Lower lobe of right lung (tissue), 2 donors: ENCODE results near the gene AGAP2. TPM values are rescaled to one million over a fixed set of nuclear protein-coding genes. Genes with fewer than 3 reads are reported as not detected.
"Not testable (repeated sequence)": the region's sequence is repeated elsewhere in the genome, so short reads cannot be mapped to it uniquely, and the experiment has no call there.

Experiments used
- ATAC-seq, 2 donors: fragments of 200-7000 bp; cut with Tn5 transposase; one replicate each; pipeline ENCODE4 v1.9.1; 2020 to 2022; ENCODE audit warnings: mild to moderate bottlenecking in 2 of 2, moderate library complexity in 2 of 2
- DNase-seq: peaks from one replicate; pipeline ENCODE4 v3.0.0-alpha.2; 2020
- H3K27ac ChIP-seq: fragments of 200-600 bp; one replicate; pipeline ENCODE4 v1.8.0; 2022
- H3K27me3 ChIP-seq: fragments of 200-600 bp; one replicate; pipeline ENCODE4 v1.8.0; 2022; ENCODE audit warnings: low read depth
- H3K36me3 ChIP-seq: fragments of 200-600 bp; one replicate; pipeline ENCODE4 v1.8.0; 2022; ENCODE audit warnings: mild to moderate bottlenecking
- H3K4me1 ChIP-seq: fragments of 200-600 bp; one replicate; pipeline ENCODE4 v1.8.0; 2022
- H3K4me3 ChIP-seq: fragments of 200-600 bp; one replicate; pipeline ENCODE4 v1.8.0; 2022; ENCODE audit warnings: mild to moderate bottlenecking
- H3K9me3 ChIP-seq: fragments of 200-600 bp; one replicate; pipeline ENCODE4 v1.8.0; 2022
- CTCF ChIP-seq: fragments of 200-600 bp; IDR thresholded peaks from one replicate; pipeline ENCODE4 v1.8.0; 2022; ENCODE audit warnings: antibody characterized with exemption, mild to moderate bottlenecking
- intact Hi-C: fragments of 100-400 bp; cut with DNase I; formaldehyde crosslinking; loops from one replicate; pipeline ENCODE4 v1.11.0; 2022
- total RNA-seq: library from RNA; stranded (reverse); fragmentation: NEBNext Ultra II Directional; extraction: Animal tissue kit (Norgen Biotek cat#: 25700); gene quantifications from one replicate; pipeline ENCODE4 v1.2.1, GENCODE V29; 2021
- donor health status: DM: no; HTN: yes; CAD: no; lungs with severe emphysema.

The AGAP2 gene
- total RNA-seq, 1 donor from 2014 or later, result 5.7 TPM

GRCh38 chr12:57724003-57724935 is 14.3 kb downstream of the AGAP2 start:
- intact Hi-C loops, result no loop called here
- Histone ChIP-seq H3K27ac (no peak overlapping the region), H3K9me3 (no peaks in the 10 kb centered on the region), H3K27me3 (no peaks in the 10 kb centered on the region), H3K36me3 (peaks cover 29% of the 10 kb centered on the region), H3K4me1 (peaks cover 8% of the 10 kb centered on the region), H3K4me3 (no peak overlapping the region)
- DNase-seq, result no peak
- no peak for TF ChIP-seq CTCF
- ATAC-seq, result no peak

GRCh38 chr12:57723630-57723962 is 14.9 kb downstream of the AGAP2 start:
- Histone ChIP-seq H3K36me3 (peaks cover 35% of the 10 kb centered on the region), H3K4me3 (no peak overlapping the region), H3K4me1 (peaks cover 8% of the 10 kb centered on the region), H3K27ac (no peak overlapping the region), H3K27me3 (no peaks in the 10 kb centered on the region), H3K9me3 (no peaks in the 10 kb centered on the region)
- ATAC-seq (no peak), DNase-seq (no peak)
- TF ChIP-seq CTCF, result no peak
- intact Hi-C loops, result no loop called here

GRCh38 chr12:57722716-57723629 is 15.6 kb downstream of the AGAP2 start:
- intact Hi-C loops, result no loop called here
- H3K27ac ChIP-seq, result no peak overlapping the region
- H3K27me3 ChIP-seq, result no peaks in the 10 kb centered on the region
- no peak overlapping the region for H3K4me3 ChIP-seq
- no peak for DNase-seq
- H3K36me3 ChIP-seq, result peaks cover 42% of the 10 kb centered on the region
- TF ChIP-seq CTCF, result no peak
- peaks cover 8% of the 10 kb centered on the region for H3K4me1 ChIP-seq
- no peaks in the 10 kb centered on the region for H3K9me3 ChIP-seq
- ATAC-seq, result no peak

- DNase-seq, H3K9me3 ChIP-seq, H3K27me3 ChIP-seq, ATAC-seq, H3K4me1 ChIP-seq, H3K4me3 ChIP-seq, intact Hi-C loops, H3K27ac ChIP-seq: not testable (repeated sequence)
- H3K36me3 ChIP-seq, result peaks cover 51% of the 10 kb centered on the region
These were observed 16.5 kb downstream of the AGAP2 start for GRCh38 chr12:57721846-57722608.

- no peak for TF ChIP-seq CTCF
- no peak for DNase-seq
- no peaks in the 10 kb centered on the region for H3K9me3 ChIP-seq
- peaks cover 62% of the 10 kb centered on the region for H3K36me3 ChIP-seq
- H3K27me3 ChIP-seq, result no peaks in the 10 kb centered on the region
- intact Hi-C loops, result no loop called here
- no peak for ATAC-seq
- peaks cover 3% of the 10 kb centered on the region for H3K4me1 ChIP-seq
- H3K4me3 ChIP-seq, result no peak overlapping the region
- H3K27ac ChIP-seq, result no peak overlapping the region
These were observed 17.6 kb downstream of the AGAP2 start for GRCh38 chr12:57720606-57721595.
